Measurements from ENCODE around the gene IFT74. TPM values are rescaled to one million over a fixed set of nuclear protein-coding genes. Genes with fewer than 3 reads are reported as not detected.

Gene IFT74
- total RNA-seq, 1 experiment from 2014 or later, result 6.0 TPM

DNA sequence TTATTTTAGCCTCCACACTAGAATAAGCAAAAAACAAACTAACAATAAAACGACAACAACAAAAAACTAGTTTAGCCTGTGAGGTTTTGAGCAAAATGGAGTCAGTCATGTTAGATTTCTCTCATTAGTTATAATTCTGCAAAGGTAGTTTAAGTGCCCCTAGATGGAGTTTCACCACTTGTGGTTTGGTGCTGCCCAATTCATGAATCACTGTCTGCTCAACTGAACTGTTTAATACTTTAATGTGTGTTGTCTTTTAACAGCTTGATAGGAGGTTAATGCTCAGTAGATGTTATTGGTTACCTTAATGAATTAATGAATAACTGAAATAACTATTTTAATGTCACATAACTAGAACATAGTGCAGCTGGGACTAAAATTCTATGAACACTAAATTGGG lies 5.7 kb upstream of the IFT74 start:
- Histone ChIP-seq H3K27me3 (no peaks in the 10 kb centered on the region), H3K4me1 (no peaks in the 10 kb centered on the region), H3K36me3 (no peaks in the 10 kb centered on the region), H3K4me3 (no peak overlapping the region), H3K9me3 (replicated peaks) (no peaks in the 10 kb centered on the region), H3K27ac (no peak overlapping the region)
- DNase-seq, result no peak

DNA sequence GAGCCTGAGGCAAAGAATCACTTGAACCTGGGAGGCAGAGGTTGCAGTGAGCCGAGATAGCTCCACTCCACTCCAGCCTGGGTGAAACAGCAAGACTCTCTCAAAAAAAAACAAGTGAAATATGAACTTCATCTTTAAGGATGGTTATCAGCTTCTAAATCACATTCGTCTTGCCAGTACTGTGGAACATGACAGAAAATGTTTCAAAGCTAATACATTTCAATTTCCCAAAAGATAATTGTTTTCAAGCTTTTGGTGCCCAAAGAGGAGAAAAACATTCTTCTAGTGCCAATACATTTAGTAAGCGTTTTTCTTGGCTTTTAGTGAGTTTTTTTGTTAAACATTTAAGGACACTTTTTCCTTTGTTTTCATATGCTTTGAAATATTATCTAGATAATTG lies 4.4 kb upstream of the IFT74 start:
- no peak overlapping the region for H3K4me3 ChIP-seq
- H3K27me3 ChIP-seq, result no peaks in the 10 kb centered on the region
- H3K27ac ChIP-seq, result no peak overlapping the region
- DNase-seq, result no peak
- no peaks in the 10 kb centered on the region for H3K4me1 ChIP-seq
- no peaks in the 10 kb centered on the region for H3K9me3 ChIP-seq (replicated peaks)
- no peaks in the 10 kb centered on the region for H3K36me3 ChIP-seq

GRCh38 chr9:26954050-26954508 lies 2.1 kb upstream of the IFT74 start:
- H3K4me3 ChIP-seq, result no peak overlapping the region
- H3K4me1 ChIP-seq, result no peaks in the 10 kb centered on the region
- no peak for DNase-seq
- H3K9me3 ChIP-seq (replicated peaks), result no peaks in the 10 kb centered on the region
- no peaks in the 10 kb centered on the region for H3K27me3 ChIP-seq
- H3K36me3 ChIP-seq, result no peaks in the 10 kb centered on the region
- H3K27ac ChIP-seq, result no peak overlapping the region

- H3K4me3 ChIP-seq, result peak overlapping the region; percentile 68
- H3K9me3 ChIP-seq (replicated peaks), result no peaks in the 10 kb centered on the region
- peak in 1 of 2 experiments; percentile 3 for DNase-seq
- no peaks in the 10 kb centered on the region for H3K27me3 ChIP-seq
- no peaks in the 10 kb centered on the region for H3K4me1 ChIP-seq
- H3K36me3 ChIP-seq, result no peaks in the 10 kb centered on the region
- H3K27ac ChIP-seq, result peak overlapping the region; percentile 65; the same call in 1 of the 2 replicates
These were observed 849 bp upstream of the IFT74 start for GRCh38 chr9:26955222-26955903.

- peak overlapping the region; percentile 68 for H3K4me3 ChIP-seq
- no peaks in the 10 kb centered on the region for H3K27me3 ChIP-seq
- no peak for DNase-seq
- H3K4me1 ChIP-seq, result no peaks in the 10 kb centered on the region
- H3K36me3 ChIP-seq, result no peaks in the 10 kb centered on the region
- H3K27ac ChIP-seq, result peak overlapping the region; percentile 65
- no peaks in the 10 kb centered on the region for H3K9me3 ChIP-seq (replicated peaks)
These were observed 635 bp downstream of the IFT74 start for GRCh38 chr9:26956860-26957233.

DNA sequence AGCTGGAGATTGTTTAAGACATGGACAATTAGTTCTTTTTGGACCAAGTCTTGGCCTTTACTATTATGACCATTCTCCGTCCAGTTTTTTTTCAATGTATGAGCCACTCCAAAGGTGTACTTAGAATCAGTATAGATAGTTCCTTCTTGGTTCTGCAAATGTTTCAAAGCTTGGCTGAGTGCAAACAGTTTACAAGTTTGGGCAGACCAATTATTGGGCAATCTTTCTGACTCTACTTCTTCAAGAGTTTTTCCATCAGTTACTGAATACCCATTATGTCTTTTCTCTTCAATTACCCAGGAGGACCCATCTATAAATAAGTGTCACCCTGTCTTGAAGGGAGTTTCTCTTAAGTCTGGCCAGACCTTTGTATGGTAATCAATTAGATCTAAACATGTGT lies 15.5 kb downstream of the IFT74 start:
- H3K4me1 ChIP-seq, result no peaks in the 10 kb centered on the region
- no peaks in the 10 kb centered on the region for H3K27me3 ChIP-seq
- H3K4me3 ChIP-seq, result no peak overlapping the region
- no peaks in the 10 kb centered on the region for H3K36me3 ChIP-seq
- H3K27ac ChIP-seq, result no peak overlapping the region
- no peaks in the 10 kb centered on the region for H3K9me3 ChIP-seq (replicated peaks)
- DNase-seq, result no peak

- no peak for DNase-seq
- Histone ChIP-seq H3K4me1 (no peaks in the 10 kb centered on the region), H3K4me3 (no peak overlapping the region), H3K9me3 (replicated peaks) (no peaks in the 10 kb centered on the region), H3K27ac (no peak overlapping the region), H3K36me3 (no peaks in the 10 kb centered on the region), H3K27me3 (no peaks in the 10 kb centered on the region)
These were observed 17.8 kb downstream of the IFT74 start for GRCh38 chr9:26973989-26974388.

DNA sequence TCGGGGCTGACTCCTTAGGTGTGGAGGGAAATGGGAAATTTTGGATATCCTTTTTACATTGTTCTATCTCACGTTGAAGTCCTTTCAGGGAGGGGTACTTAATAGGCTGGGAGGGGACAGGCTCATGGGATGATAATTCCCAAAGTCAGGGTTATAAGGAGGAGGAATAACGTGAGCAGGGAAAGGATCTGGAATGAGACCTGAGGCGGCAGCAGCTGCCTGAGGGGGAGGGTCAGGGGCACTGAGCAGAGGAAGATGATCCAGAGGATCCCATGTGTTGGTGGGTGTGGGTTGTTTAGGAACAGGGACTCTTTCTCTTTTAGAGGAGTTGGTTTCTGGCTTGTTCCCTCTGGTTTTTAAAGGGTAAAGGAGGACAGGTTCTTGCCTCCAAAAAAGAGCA lies 18.7 kb downstream of the IFT74 start:
- H3K4me1 ChIP-seq, result no peaks in the 10 kb centered on the region
- no peaks in the 10 kb centered on the region for H3K9me3 ChIP-seq (replicated peaks)
- H3K27ac ChIP-seq, result no peak overlapping the region
- no peaks in the 10 kb centered on the region for H3K27me3 ChIP-seq
- H3K4me3 ChIP-seq, result peak overlapping the region; percentile 17; the same call in 1 of the 2 replicates
- DNase-seq, result peak in 1 of 2 experiments; percentile 10
- H3K36me3 ChIP-seq, result no peaks in the 10 kb centered on the region

- H3K4me1 ChIP-seq, result no peaks in the 10 kb centered on the region
- H3K9me3 ChIP-seq (replicated peaks), result no peaks in the 10 kb centered on the region
- H3K27me3 ChIP-seq, result no peaks in the 10 kb centered on the region
- no peaks in the 10 kb centered on the region for H3K36me3 ChIP-seq
- peak; percentile 19 to 66 for DNase-seq
- no peak overlapping the region for H3K27ac ChIP-seq
- peak overlapping the region; percentile 17; the same call in 1 of the 2 replicates for H3K4me3 ChIP-seq
These were observed 19.8 kb downstream of the IFT74 start for GRCh38 chr9:26975728-26976707.

GRCh38 chr9:26983340-26983739 lies 27.1 kb downstream of the IFT74 start:
- DNase-seq, result no peak
- Histone ChIP-seq H3K27ac (no peak overlapping the region), H3K27me3 (no peaks in the 10 kb centered on the region), H3K9me3 (replicated peaks) (no peaks in the 10 kb centered on the region), H3K4me1 (no peaks in the 10 kb centered on the region), H3K36me3 (no peaks in the 10 kb centered on the region), H3K4me3 (no peak overlapping the region)

DNA sequence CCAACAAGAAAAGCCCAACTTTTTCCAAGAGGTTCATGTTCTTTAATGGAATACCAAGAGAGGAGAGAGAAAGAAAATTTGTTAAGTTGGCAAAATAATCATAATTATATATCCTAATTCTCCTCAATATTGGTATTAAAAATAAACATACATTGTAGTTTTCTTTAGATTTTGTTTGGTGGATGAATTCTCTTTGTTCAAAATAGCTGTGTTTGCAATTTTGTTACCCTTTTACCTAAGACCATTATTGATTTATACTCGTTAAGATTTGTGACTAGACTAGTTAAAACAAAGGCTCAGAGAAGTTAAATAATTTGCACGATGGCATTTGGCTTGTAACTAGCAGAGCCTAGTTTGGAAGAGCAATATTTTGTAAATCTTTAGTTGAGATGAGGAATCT lies 39.6 kb downstream of the IFT74 start:
- Histone ChIP-seq H3K27me3 (no peaks in the 10 kb centered on the region), H3K27ac (no peak overlapping the region), H3K4me1 (no peaks in the 10 kb centered on the region), H3K4me3 (no peak overlapping the region), H3K9me3 (replicated peaks) (no peaks in the 10 kb centered on the region), H3K36me3 (no peaks in the 10 kb centered on the region)
- DNase-seq, result no peak

DNA sequence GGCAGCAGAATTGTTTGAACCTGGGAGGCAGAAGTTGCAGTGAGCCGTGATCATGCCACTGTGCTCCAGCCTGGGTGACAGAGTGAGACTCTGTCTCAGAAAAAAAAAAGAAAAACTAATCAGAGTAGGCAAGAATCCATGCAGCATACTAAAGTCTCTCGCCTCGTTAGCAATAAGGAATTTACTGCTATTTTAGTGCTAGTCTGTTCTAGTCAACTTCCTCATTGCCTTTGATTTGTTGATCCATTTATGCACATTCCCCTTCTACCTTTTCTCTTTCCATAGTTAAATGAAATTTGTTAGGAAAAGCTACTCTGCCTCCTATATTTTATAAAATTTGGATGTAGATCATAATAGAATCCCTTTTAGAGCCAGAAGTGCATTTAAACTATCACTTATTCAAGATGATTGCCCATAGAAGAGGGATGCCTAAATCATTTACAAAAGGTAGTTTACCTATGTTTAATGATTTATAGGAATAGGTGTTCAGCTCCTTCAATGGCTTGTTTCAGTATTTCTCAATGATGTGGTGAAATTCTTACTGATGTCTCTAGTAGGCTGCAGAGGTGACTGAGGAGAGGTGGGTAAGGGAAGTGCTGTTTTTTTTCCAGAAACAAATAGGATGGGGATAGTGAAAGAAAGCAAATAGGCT lies 47.3 kb downstream of the IFT74 start:
- no peak overlapping the region for H3K27ac ChIP-seq
- H3K27me3 ChIP-seq, result no peaks in the 10 kb centered on the region
- no peaks in the 10 kb centered on the region for H3K36me3 ChIP-seq
- no peaks in the 10 kb centered on the region for H3K4me1 ChIP-seq
- no peak overlapping the region for H3K4me3 ChIP-seq
- H3K9me3 ChIP-seq (replicated peaks), result no peaks in the 10 kb centered on the region
- no peak for DNase-seq

GRCh38 chr9:27005491-27005890 lies 49.3 kb downstream of the IFT74 start, which contains the start of gene LRRC19:
Gene LRRC19, minus strand, starts transcription at chr9:27005672. Its CDS starts 5,978 bp downstream, at chr9:26999694.
- Histone ChIP-seq H3K9me3 (replicated peaks) (no peaks in the 10 kb centered on the region), H3K4me3 (no peak within 1 kb of the TSS), H3K27me3 (no peaks in the 10 kb centered on the region), H3K36me3 (no peaks in the 10 kb centered on the region), H3K4me1 (no peaks in the 10 kb centered on the region), H3K27ac (no peak within 1 kb of the TSS)
- no peak for DNase-seq

DNA sequence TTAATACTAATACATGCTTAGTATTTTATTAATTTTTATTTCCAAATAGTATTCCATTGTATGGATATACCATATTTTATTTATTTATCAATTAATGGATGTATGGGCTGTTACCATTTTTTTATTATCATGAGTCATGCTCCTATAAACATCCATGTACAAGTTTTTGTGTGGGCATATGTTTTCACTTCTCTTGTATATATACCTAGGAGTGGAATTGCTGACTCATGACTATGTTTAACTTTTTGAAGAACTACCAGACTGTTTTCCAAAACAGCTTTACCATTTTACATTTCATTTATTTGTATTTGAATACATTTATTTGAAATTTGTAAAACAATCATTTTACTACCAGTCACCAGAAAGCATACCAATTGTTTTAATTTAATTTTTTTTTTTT lies 63.4 kb downstream of the IFT74 start:
- no peak for DNase-seq
- Histone ChIP-seq H3K27me3 (no peaks in the 10 kb centered on the region), H3K27ac (no peak overlapping the region), H3K4me3 (no peak overlapping the region), H3K4me1 (no peaks in the 10 kb centered on the region), H3K36me3 (no peaks in the 10 kb centered on the region), H3K9me3 (replicated peaks) (no peaks in the 10 kb centered on the region)

DNA sequence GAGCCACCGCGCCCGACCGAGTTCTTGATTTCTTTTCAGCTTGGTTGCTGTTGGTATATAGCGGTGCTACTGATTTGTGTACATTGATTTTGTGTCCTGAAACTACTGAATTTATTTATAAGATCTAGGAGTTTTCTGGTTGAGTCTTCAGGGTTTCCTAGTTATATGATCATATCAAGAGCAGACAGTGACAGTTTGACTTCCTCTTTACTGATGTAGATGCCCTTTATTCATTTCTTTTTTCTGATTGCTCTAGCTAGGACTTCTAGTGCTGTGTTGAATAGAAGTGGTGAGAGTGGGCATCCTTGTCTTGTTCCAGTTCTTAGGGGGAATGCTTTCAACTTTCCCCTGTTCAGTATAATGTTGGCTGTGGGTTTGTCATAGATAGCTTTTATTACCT lies 66.7 kb downstream of the IFT74 start:
- Histone ChIP-seq H3K27ac (no peak overlapping the region), H3K4me1 (no peaks in the 10 kb centered on the region), H3K36me3 (no peaks in the 10 kb centered on the region), H3K27me3 (no peaks in the 10 kb centered on the region), H3K4me3 (no peak overlapping the region), H3K9me3 (replicated peaks) (no peaks in the 10 kb centered on the region)
- DNase-seq, result no peak
